PC-9 (cell line): ENCODE measurements around the gene IL17RE. TPM values are rescaled to one million over a fixed set of nuclear protein-coding genes. Genes with fewer than 3 reads are reported as not detected.
"Not testable (repeated sequence)": the region's sequence is repeated elsewhere in the genome, so short reads cannot be mapped to it uniquely, and the experiment has no call there.

Experiments
- BruUV-seq: library from RNA; stranded (reverse); fragments of 400-500 nt; replicated peaks from 2 replicates; lab custom pipeline; 2021; lab: Mats Ljungman, UMichigan
- CTCF ChIA-PET: fragments of 300-600 bp; sonication (Branson Sonifier 250); formaldehyde crosslinking; loops from one replicate; lab custom pipeline; 2022; ENCODE audit warnings: antibody characterized with exemption; lab: Charles Lee
- POLR2A ChIA-PET: fragments of 300-600 bp; sonication (Branson Sonifier 250); formaldehyde crosslinking; loops from one replicate; lab custom pipeline; 2022; ENCODE audit warnings: antibody characterized with exemption; ENCODE audit not compliant: unreplicated experiment; lab: Charles Lee
- DNase-seq, 2 experiments: peaks; one replicate each; pipeline versions ENCODE4 v3.0.0 to v3.0.0-alpha.2; 2015 to 2022; ENCODE audit warnings: mixed read lengths in 1 of 2
- H2AFZ ChIP-seq: fragments of 200-600 bp; sonication (generic); 2 replicates; pipeline ENCODE4 v1.8.1; 2017; ENCODE audit warnings: antibody characterized with exemption
- H3F3A ChIP-seq: fragments of 200-600 bp; sonication (generic); 2 replicates; pipeline ENCODE4 v1.8.1; 2017; ENCODE audit warnings: antibody characterized with exemption, mild to moderate bottlenecking, low read depth; ENCODE audit not compliant: insufficient read depth
- H3K27ac ChIP-seq: fragments of 200-600 bp; sonication (generic); 2 replicates; pipeline ENCODE4 v1.6.1; 2016; ENCODE audit warnings: mixed run types
- H3K27me3 ChIP-seq: fragments of 200-600 bp; sonication (generic); 2 replicates; pipeline ENCODE4 v1.6.1; 2016; ENCODE audit warnings: low read depth, mixed run types; ENCODE audit not compliant: insufficient read depth
- H3K36me3 ChIP-seq: fragments of 200-600 bp; sonication (generic); 2 replicates; pipeline ENCODE4 v1.6.1; 2016; ENCODE audit warnings: low read depth, mixed run types
- H3K4me1 ChIP-seq: fragments of 200-600 bp; sonication (generic); replicated peaks from 2 replicates; pipeline ENCODE4 v1.6.1; 2016; ENCODE audit warnings: mixed run types; ENCODE audit not compliant: insufficient read depth
- H3K4me2 ChIP-seq: fragments of 200-600 bp; sonication (generic); 2 replicates; pipeline ENCODE4 v1.6.1; 2017; ENCODE audit warnings: mixed run types
- H3K4me3 ChIP-seq: fragments of 200-600 bp; sonication (generic); 2 replicates; pipeline ENCODE4 v1.6.1; 2016; ENCODE audit warnings: mixed run types
- H3K79me2 ChIP-seq: fragments of 200-600 bp; sonication (generic); 2 replicates; pipeline ENCODE4 v1.6.1; 2017; ENCODE audit warnings: low read depth, mixed run types
- H3K9me2 ChIP-seq: fragments of 200-600 bp; sonication (generic); 2 replicates; pipeline ENCODE4 v1.8.1; 2017; ENCODE audit warnings: mild to moderate bottlenecking; ENCODE audit not compliant: insufficient read depth
- H3K9me3 ChIP-seq: fragments of 200-600 bp; sonication (generic); 2 replicates; pipeline ENCODE4 v1.8.1; 2016; ENCODE audit warnings: low read depth; ENCODE audit not compliant: insufficient read depth
- H4K20me1 ChIP-seq: fragments of 200-600 bp; sonication (generic); 2 replicates; pipeline ENCODE4 v1.8.1; 2017; ENCODE audit not compliant: insufficient read depth
- EZH2 ChIP-seq: fragments of 200-600 bp; sonication (generic); IDR thresholded peaks from 2 replicates; pipeline ENCODE4 v1.8.0; 2017; ENCODE audit warnings: antibody characterized with exemption, low read depth
- intact Hi-C: fragments of 100-400 bp; cut with micrococcal nuclease; formaldehyde crosslinking; loops from one replicate; pipeline ENCODE4 v1.10.0; 2022; ENCODE audit not compliant: unreplicated experiment
- total RNA-seq: library from RNA; stranded (reverse); gene quantifications from 2 replicates; pipeline ENCODE4 v1.2.3, GENCODE V29; 2021
- TF ChIP-seq, protein P1 (sequence below): fragments of 200-600 bp; sonication (generic); conservative IDR thresholded peaks from 2 replicates; pipeline ENCODE4 v1.6.1; 2017; ENCODE audit warnings: mixed run types, antibody characterized with exemption, mild to moderate bottlenecking, moderate library complexity

IL17RE gene
- total RNA-seq, 1 experiment from 2014 or later = 23.8 TPM

GRCh38 chr3:9893739-9894138 lies 8.9 kb upstream of the IL17RE start:
- no peak for DNase-seq
- H3K27me3 ChIP-seq = no peaks in the 10 kb centered on the region
- H3K9me3 ChIP-seq = no peaks in the 10 kb centered on the region
- no peaks in the 10 kb centered on the region for H4K20me1 ChIP-seq
- H3K4me3 ChIP-seq = no peak overlapping the region
- H3K27ac ChIP-seq = peak overlapping the region; percentile 58
- peaks cover 64% of the 10 kb centered on the region for H3K4me1 ChIP-seq
- intact Hi-C loops = no loop called here
- peak overlapping the region; percentile 20 for H3K4me2 ChIP-seq
- peaks cover 16% of the 10 kb centered on the region for H3K36me3 ChIP-seq
- no peaks in the 10 kb centered on the region for H3K9me2 ChIP-seq
- ChIA-PET CTCF (interaction anchor here (0.5 kb wide), 1 partner anchor 39 kb away, joined by 5 read pairs; no protein-coding TSS in a partner anchor), POLR2A (interaction anchor here (0.8 kb wide), 1 partner anchor 13 kb away, joined by 7 read pairs; no protein-coding TSS in a partner anchor)
- no peak overlapping the region for H2AFZ ChIP-seq
- TF ChIP-seq, protein P1, sequence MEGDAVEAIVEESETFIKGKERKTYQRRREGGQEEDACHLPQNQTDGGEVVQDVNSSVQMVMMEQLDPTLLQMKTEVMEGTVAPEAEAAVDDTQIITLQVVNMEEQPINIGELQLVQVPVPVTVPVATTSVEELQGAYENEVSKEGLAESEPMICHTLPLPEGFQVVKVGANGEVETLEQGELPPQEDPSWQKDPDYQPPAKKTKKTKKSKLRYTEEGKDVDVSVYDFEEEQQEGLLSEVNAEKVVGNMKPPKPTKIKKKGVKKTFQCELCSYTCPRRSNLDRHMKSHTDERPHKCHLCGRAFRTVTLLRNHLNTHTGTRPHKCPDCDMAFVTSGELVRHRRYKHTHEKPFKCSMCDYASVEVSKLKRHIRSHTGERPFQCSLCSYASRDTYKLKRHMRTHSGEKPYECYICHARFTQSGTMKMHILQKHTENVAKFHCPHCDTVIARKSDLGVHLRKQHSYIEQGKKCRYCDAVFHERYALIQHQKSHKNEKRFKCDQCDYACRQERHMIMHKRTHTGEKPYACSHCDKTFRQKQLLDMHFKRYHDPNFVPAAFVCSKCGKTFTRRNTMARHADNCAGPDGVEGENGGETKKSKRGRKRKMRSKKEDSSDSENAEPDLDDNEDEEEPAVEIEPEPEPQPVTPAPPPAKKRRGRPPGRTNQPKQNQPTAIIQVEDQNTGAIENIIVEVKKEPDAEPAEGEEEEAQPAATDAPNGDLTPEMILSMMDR = no peak
- TF ChIP-seq EZH2 = no peak
- H3K79me2 ChIP-seq = peaks cover 50% of the 10 kb centered on the region
- no TSS peak for BruUV-seq
- H3F3A ChIP-seq = peaks cover 73% of the 10 kb centered on the region

DNA sequence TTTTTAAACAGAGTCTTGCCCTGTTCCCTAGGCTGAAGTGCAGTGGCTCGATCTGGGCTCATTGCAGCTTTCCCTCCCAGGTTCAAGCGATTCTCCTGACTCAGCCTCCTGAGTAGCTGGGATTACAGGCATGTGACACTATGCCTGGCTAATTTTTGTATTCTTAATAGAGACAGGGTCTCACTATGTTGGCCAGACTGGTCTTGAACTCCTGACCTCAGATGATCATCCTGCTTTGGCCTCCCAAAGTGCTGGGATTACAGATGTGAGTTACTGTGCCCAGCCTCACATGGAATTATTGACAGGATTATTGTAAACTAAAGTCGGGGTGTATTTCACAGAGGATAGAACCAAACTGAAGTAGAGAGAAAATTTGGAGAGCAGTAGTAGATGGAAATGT lies 6.9 kb upstream of the IL17RE start:
- intact Hi-C loops = loop anchor here (5.0 kb wide), 1 partner anchor 53 kb away; the partner anchor contains the start of gene RPUSD3
- POLR2A ChIA-PET, H3K9me2 ChIP-seq, CTCF ChIA-PET, H3K9me3 ChIP-seq, H3K4me3 ChIP-seq, DNase-seq, H3K27me3 ChIP-seq, H2AFZ ChIP-seq, H4K20me1 ChIP-seq, BruUV-seq: not testable (repeated sequence)
- Histone ChIP-seq H3K4me2 (peak overlapping the region; percentile 71; the same call in 1 of the 2 replicates), H3K4me1 (peaks cover 72% of the 10 kb centered on the region), H3K27ac (peak overlapping the region; percentile 73; the same call in 1 of the 2 replicates), H3F3A (peaks cover 74% of the 10 kb centered on the region), H3K36me3 (peaks cover 16% of the 10 kb centered on the region), H3K79me2 (peaks cover 47% of the 10 kb centered on the region)

DNA sequence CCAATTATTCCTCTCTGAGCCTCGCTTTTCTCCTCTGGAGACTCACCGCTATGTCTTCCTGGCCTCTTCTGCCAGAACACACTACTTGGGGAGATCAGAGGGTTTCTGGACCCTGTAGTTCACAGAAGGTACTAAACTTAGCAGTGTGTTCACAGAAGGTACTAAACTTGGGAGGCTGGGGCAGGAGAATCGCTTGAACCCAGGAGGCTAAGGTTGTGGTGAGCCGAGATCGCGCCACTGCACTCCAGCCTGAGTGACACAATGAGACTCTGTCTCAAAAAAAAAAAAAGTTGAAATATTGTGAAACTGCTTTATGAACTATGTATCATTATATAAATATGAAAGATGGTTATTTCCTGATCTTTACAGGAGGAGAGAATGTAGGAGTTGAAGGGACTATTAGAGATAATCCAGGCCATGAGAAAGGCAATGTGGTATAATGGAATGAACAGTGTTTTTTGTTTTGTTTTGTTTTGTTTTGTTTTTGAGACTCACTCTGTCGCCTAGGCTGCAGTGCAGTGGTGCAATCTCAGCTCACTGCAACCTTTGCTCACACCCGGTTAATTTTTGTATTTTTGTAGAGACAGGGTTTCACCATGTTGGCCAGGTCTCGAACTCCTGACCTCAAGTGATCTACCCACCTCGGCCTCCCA lies 5.8 kb upstream of the IL17RE start:
- H3K27me3 ChIP-seq, POLR2A ChIA-PET, H3K9me3 ChIP-seq, H3K9me2 ChIP-seq, H2AFZ ChIP-seq, CTCF ChIA-PET, H4K20me1 ChIP-seq, H3K4me3 ChIP-seq, BruUV-seq: not testable (repeated sequence)
- peak in 1 of 2 experiments; percentile 87 for DNase-seq
- intact Hi-C loops = loop anchor here (5.0 kb wide), 1 partner anchor 55 kb away; the partner anchor contains the start of gene RPUSD3
- peaks cover 73% of the 10 kb centered on the region for H3K4me1 ChIP-seq
- H3K36me3 ChIP-seq = peaks cover 16% of the 10 kb centered on the region
- peaks cover 36% of the 10 kb centered on the region for H3K79me2 ChIP-seq
- H3K27ac ChIP-seq = peak overlapping the region; percentile 73
- peak overlapping the region; percentile 71 for H3K4me2 ChIP-seq
- peaks cover 80% of the 10 kb centered on the region for H3F3A ChIP-seq
